Erythroblast (primary cell): ENCODE results near the gene ERBB4.

ENCODE experiments used
- DNase-seq, 2 experiments: peaks; one replicate each; lab custom pipeline; 2025; lab: John Stamatoyannopoulos, UW
- GATA1 ChIP-seq: IDR thresholded peaks from 2 replicates; pipeline ENCODE4 v1.6.1; 2011; ENCODE audit warnings: low read depth, mild to moderate bottlenecking, control low read depth, low read length, moderate library complexity
- POLR2A ChIP-seq: IDR thresholded peaks from 2 replicates; pipeline ENCODE4 v1.6.1; 2011; ENCODE audit warnings: mild to moderate bottlenecking, low read length

The ERBB4 gene

DNA sequence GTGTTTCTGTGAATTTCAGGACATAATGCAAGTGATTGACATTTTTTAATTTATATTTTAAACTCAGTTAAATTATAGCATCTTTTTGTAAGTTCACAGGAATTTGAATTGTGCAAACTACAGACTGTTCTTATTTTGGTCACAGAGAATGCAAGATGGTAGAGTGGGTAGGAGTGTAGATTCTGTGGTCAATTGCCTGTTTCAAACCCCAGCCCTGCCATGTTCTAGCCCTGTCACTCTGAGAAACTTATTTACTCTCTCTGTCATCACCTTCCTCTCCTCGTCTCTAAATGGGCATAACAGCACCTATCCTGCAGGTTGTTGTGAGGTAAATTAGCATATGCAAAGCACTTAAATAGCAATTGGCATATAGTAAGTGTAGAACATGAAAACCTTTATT is 1102.4 kb downstream of the ERBB4 start:
- TF ChIP-seq GATA1 (no peak), POLR2A (no peak)
- no peak for DNase-seq

GRCh38 chr2:211435331-211435730 is 1103.3 kb downstream of the ERBB4 start:
- no peak for TF ChIP-seq GATA1
- no peak for TF ChIP-seq POLR2A
- DNase-seq, result no peak

GRCh38 chr2:211434773-211435172 is 1103.8 kb downstream of the ERBB4 start:
- TF ChIP-seq GATA1 (no peak), POLR2A (no peak)
- no peak for DNase-seq

DNA sequence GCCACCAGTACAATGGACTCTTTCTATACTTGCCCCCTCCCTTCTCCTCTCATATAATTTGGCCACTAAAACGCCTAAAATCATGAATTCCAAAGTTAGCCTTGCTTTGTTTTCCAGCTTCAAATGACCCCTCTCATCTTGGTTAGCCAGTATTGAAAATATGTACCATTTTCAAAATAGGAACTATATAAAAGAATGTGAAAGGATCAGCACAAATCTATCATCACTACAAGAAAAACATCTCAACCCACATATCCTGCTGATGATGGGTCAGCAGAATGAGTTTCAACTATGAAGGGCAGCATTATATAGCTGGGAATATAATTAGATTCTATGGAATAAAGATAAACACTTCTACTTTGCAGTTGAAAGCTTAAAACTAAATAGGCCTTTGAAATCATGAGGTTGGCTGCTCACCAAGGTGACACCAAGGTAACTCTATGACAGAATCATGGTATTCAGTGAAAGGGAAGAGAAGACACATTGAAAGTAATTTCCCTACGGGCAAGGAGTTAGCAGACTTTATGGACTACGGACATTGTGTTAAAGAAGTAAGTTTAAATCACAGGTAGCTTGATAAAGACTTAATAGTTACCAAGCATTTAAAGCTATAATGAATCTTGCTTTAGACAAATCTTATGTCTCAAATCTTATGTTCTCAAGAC is 1109.2 kb downstream of the ERBB4 start:
- TF ChIP-seq POLR2A, result no peak
- no peak for TF ChIP-seq GATA1

GRCh38 chr2:211426240-211426639 is 1112.4 kb downstream of the ERBB4 start:
- TF ChIP-seq GATA1 (no peak), POLR2A (no peak)

More for the DNA sequence above, 1109.2 kb downstream of the ERBB4 start:
- no peak for DNase-seq

GRCh38 chr2:211423018-211423417 is 1115.6 kb downstream of the ERBB4 start:
- TF ChIP-seq POLR2A (no peak), GATA1 (no peak)

More at GRCh38 chr2:211426240-211426639, 1112.4 kb downstream of the ERBB4 start:
- DNase-seq, result no peak

DNA sequence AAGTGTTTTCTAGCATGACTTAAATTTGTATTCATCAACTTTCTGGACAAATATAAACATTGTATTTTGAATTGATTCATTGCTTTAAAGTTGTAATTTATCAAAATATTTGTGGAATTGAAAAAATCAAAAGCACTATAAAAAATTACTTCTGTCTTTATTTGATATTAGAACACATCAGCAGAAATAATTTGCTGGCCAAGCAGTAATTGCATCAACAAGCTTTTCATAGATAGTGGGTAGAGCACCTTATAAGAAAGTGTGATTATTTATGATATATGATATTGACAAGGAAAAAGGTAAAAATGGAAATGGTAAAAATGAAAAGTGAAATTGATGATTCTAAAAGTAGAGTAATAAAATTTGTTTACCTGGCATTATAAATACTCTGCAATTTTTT is 1121.1 kb downstream of the ERBB4 start:
- DNase-seq, result no peak
- TF ChIP-seq GATA1, result no peak
- no peak for TF ChIP-seq POLR2A

More at GRCh38 chr2:211423018-211423417, 1115.6 kb downstream of the ERBB4 start:
- DNase-seq, result no peak

GRCh38 chr2:211416373-211416772 is 1122.2 kb downstream of the ERBB4 start:
- TF ChIP-seq GATA1 (no peak), POLR2A (no peak)
- no peak for DNase-seq

DNA sequence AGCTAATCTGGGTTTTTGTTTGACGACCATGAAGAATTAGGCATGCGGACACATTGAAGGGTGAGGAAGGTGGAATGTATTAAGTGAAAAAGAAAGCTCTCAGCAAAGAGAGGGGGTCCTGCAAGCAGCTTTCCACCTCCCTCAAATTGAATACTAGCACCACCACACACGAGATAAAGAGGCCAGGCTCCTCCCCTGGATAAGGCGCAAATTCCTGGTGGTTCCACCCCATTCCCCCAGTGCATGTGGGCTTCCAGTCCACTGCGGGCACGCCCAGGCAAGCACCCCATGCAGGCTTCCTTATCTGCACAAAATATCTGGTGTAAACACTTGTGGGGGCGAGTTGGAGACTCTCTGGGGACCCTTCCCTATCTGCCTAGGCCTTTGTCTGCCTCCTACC is 1124.9 kb downstream of the ERBB4 start:
- no peak for DNase-seq
- TF ChIP-seq GATA1 (no peak), POLR2A (no peak)

- TF ChIP-seq GATA1, result no peak
- no peak for TF ChIP-seq POLR2A
- DNase-seq, result no peak
Observed at GRCh38 chr2:211408483-211408891, 1130.1 kb downstream of the ERBB4 start.

DNA sequence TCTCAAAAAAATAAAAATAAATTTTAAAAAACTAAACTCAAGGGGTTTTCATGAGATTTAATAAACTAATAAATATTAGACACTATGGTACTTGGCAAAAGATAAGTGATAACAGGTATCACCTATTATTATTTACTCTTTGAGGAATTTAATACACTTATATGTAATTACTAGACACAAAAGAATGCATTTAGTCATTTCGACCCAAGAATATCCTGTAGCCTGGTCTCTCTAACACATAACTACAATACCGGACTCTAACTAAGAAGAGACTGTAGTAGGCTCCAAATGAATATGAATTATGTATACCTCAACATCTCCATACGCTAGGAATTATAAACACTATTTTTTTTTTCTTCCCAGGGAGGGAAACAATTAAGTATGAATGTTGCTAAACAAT is 1131.5 kb downstream of the ERBB4 start:
- DNase-seq, result no peak
- TF ChIP-seq POLR2A, result no peak
- no peak for TF ChIP-seq GATA1

GRCh38 chr2:211405036-211405435 is 1133.6 kb downstream of the ERBB4 start:
- TF ChIP-seq POLR2A (no peak), GATA1 (no peak)

DNA sequence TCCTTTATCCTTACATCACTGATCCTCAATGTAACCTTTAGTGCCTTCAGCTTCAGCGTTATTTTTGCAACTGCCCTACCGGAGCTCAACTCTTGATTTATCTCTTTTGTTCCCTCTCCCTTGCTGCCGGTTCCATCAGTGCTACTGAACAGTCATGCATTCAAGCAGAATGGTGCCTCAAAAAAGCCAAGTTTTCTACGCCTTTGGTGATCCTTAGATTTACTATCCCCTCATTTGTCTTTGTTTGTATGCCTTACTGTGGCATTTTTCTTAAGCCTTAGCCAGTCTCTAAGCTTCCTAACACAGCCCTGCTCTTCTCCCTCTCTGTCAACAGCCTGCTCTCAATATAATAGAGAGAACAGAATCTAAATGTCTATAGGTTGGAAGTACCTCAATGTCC is 1134.5 kb downstream of the ERBB4 start:
- TF ChIP-seq GATA1 (no peak), POLR2A (no peak)
- no peak for DNase-seq

More at GRCh38 chr2:211405036-211405435, 1133.6 kb downstream of the ERBB4 start:
- DNase-seq, result no peak

DNA sequence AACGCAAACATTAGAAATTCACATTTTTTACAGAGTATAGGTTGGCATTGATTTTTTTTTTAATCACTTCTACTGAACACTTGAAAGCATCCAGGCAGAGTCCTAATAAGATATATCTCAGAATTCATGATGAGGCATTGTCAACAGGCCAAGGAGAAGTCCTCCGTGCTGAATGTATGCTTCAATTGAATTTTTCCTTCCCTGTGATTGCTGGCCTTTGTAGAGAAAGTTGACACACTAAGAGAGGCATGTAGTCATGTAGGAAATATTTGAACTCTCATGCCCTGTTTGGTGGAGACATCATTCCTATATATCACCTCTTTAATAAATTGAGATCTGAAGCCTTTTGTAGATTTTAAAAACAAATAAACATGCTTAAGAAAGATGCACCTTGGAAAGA is 1137.3 kb downstream of the ERBB4 start:
- no peak for DNase-seq
- TF ChIP-seq GATA1 (no peak), POLR2A (no peak)

DNA sequence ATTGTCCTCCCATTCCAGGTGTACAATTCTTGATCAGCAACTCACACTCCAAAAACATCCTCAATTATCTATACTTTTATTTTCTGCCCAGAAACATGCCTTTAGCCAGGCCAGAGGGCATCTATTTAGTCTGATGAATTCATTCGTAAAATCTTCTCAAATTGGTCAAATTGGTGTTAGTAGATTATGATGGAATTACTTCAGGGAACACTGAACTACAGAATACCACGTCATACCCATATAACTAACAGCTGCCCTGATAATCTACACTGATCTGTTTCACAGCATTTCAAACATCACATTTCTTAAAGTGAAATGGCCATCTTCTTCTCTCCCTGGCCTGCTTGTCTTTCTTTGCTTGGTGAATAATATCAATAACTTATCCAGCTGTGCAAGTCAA is 1140.8 kb downstream of the ERBB4 start:
- no peak for DNase-seq
- TF ChIP-seq POLR2A (no peak), GATA1 (no peak)
